H9 (cell line): ENCODE data around the gene MAPK4. TPM values are rescaled to one million over a fixed set of nuclear protein-coding genes. Genes with fewer than 3 reads are reported as not detected.

ENCODE experiments used
- DNase-seq: peaks from one replicate; pipeline ENCODE4 v3.0.0-alpha.2; 2017
- H2AFZ ChIP-seq: one replicate; pipeline ENCODE4 v1.6.1; 2013; ENCODE audit warnings: mild to moderate bottlenecking, low read length, control low read depth, moderate library complexity
- H2AK5ac ChIP-seq: 2 replicates; pipeline ENCODE4 v1.6.1; 2013; ENCODE audit warnings: low read length, control low read depth, mixed read lengths; ENCODE audit not compliant: insufficient read length
- H2BK120ac ChIP-seq: one replicate; pipeline ENCODE4 v1.6.1; 2013; ENCODE audit warnings: low read depth, mild to moderate bottlenecking, low read length, control low read depth, inconsistent platforms; ENCODE audit not compliant: poor library complexity, severe bottlenecking
- H2BK12ac ChIP-seq: 2 replicates; pipeline ENCODE4 v1.6.1; 2013; ENCODE audit warnings: low read length, control low read depth, mixed read lengths, low read depth; ENCODE audit not compliant: insufficient read length
- H2BK15ac ChIP-seq: 2 replicates; pipeline ENCODE4 v1.6.1; 2013; ENCODE audit warnings: low read depth, low read length, control low read depth
- H2BK20ac ChIP-seq: one replicate; pipeline ENCODE4 v1.6.1; 2013; ENCODE audit warnings: low read depth, mild to moderate bottlenecking, low read length, control low read depth, inconsistent platforms; ENCODE audit not compliant: poor library complexity, severe bottlenecking
- H2BK5ac ChIP-seq: 2 replicates; pipeline ENCODE4 v1.6.1; 2013; ENCODE audit warnings: low read length, control low read depth, mixed read lengths; ENCODE audit not compliant: insufficient read length
- H3K14ac ChIP-seq: 2 replicates; pipeline ENCODE4 v1.6.1; 2013; ENCODE audit warnings: low read length, control low read depth; ENCODE audit not compliant: insufficient read depth
- H3K18ac ChIP-seq: 2 replicates; pipeline ENCODE4 v1.6.1; 2013; ENCODE audit warnings: low read depth, mild to moderate bottlenecking, mixed read lengths, low read length, control low read depth; ENCODE audit not compliant: insufficient read length
- H3K23ac ChIP-seq: 2 replicates; pipeline ENCODE4 v1.6.1; 2013; ENCODE audit warnings: low read length, control low read depth, mixed read lengths, low read depth; ENCODE audit not compliant: insufficient read length
- H3K23me2 ChIP-seq: 2 replicates; pipeline ENCODE4 v1.6.1; 2013; ENCODE audit warnings: low read depth, mild to moderate bottlenecking, mixed read lengths, low read length, control low read depth; ENCODE audit not compliant: insufficient read length, poor library complexity, severe bottlenecking
- H3K27ac ChIP-seq: 2 replicates; pipeline ENCODE4 v1.5.1; 2013; ENCODE audit warnings: low read length, control low read depth, mixed read lengths, low read depth; ENCODE audit not compliant: insufficient read length
- H3K27me3 ChIP-seq: 2 replicates; pipeline ENCODE4 v1.6.1; 2013; ENCODE audit warnings: low read length, control low read depth, inconsistent platforms; ENCODE audit not compliant: insufficient read depth
- H3K4ac ChIP-seq: 2 replicates; pipeline ENCODE4 v1.6.1; 2013; ENCODE audit warnings: low read depth, mild to moderate bottlenecking, control low read depth, inconsistent platforms, low read length, moderate library complexity
- H3K4me1 ChIP-seq: 2 replicates; pipeline ENCODE4 v1.6.1; 2013; ENCODE audit warnings: low read length, control low read depth, inconsistent platforms; ENCODE audit not compliant: insufficient read depth
- H3K4me2 ChIP-seq: 2 replicates; pipeline ENCODE4 v1.6.1; 2013; ENCODE audit warnings: low read length, control low read depth, mixed read lengths; ENCODE audit not compliant: insufficient read length, insufficient read depth
- H3K56ac ChIP-seq: 2 replicates; pipeline ENCODE4 v1.6.1; 2013; ENCODE audit warnings: low read depth, mild to moderate bottlenecking, mixed read lengths, low read length, control low read depth; ENCODE audit not compliant: insufficient read length
- H3K79me1 ChIP-seq: 2 replicates; pipeline ENCODE4 v1.6.1; 2013; ENCODE audit warnings: low read depth, mild to moderate bottlenecking, moderate library complexity, low read length, control low read depth, inconsistent platforms; ENCODE audit not compliant: insufficient read depth, poor library complexity, severe bottlenecking
- H3K79me2 ChIP-seq: 2 replicates; pipeline ENCODE4 v1.6.1; 2013; ENCODE audit warnings: low read length, control low read depth, inconsistent platforms; ENCODE audit not compliant: insufficient read depth
- H3K9ac ChIP-seq: 2 replicates; pipeline ENCODE4 v1.6.1; 2013; ENCODE audit warnings: low read length, control low read depth, mixed read lengths; ENCODE audit not compliant: insufficient read length; ENCODE audit errors: extremely low read depth
- H3K9me3 ChIP-seq: one replicate; pipeline ENCODE4 v1.6.1; 2013; ENCODE audit warnings: low read depth, low read length, inconsistent platforms; ENCODE audit not compliant: control insufficient read depth
- H3T11ph ChIP-seq: one replicate; pipeline ENCODE4 v1.6.1; 2013; ENCODE audit warnings: mild to moderate bottlenecking, low read length, control low read depth, inconsistent platforms
- H4K20me1 ChIP-seq: one replicate; pipeline ENCODE4 v1.6.1; 2013; ENCODE audit not compliant: control insufficient read depth, insufficient read length, insufficient read depth
- H4K5ac ChIP-seq: 2 replicates; pipeline ENCODE4 v1.6.1; 2013; ENCODE audit warnings: low read depth, mild to moderate bottlenecking, mixed read lengths, low read length, control low read depth; ENCODE audit not compliant: insufficient read length
- H4K8ac ChIP-seq: replicated peaks from 2 replicates; pipeline ENCODE4 v1.6.1; 2013; ENCODE audit warnings: low read length, control low read depth, mixed read lengths, low read depth; ENCODE audit not compliant: insufficient read length
- H4K91ac ChIP-seq: 2 replicates; pipeline ENCODE4 v1.6.1; 2013; ENCODE audit warnings: low read depth, mild to moderate bottlenecking, moderate library complexity, mixed read lengths, low read length, control low read depth; ENCODE audit not compliant: insufficient read length
- H3K27ac Mint-ChIP-seq, 3 experiments: 2 replicates in 2 of 3; 3 replicates in 1 of 3; pipeline ENCODE4 v1.8.0; 2020 to 2021; ENCODE audit warnings: mixed read lengths in 3 of 3, mild to moderate bottlenecking in 1 of 3, moderate library complexity in 1 of 3
- H3K27me3 Mint-ChIP-seq: 2 replicates; pipeline ENCODE4 v1.8.0; 2021; ENCODE audit warnings: low read depth, mild to moderate bottlenecking, moderate library complexity, mixed read lengths
- H3K36me3 Mint-ChIP-seq, 3 experiments: 2 replicates in 2 of 3; 3 replicates in 1 of 3; pipeline ENCODE4 v1.8.0; 2020 to 2021; ENCODE audit warnings: low read depth in 3 of 3, mixed read lengths in 3 of 3; ENCODE audit not compliant: insufficient read depth in 1 of 3
- H3K4me1 Mint-ChIP-seq, 2 experiments: 2 replicates each; pipeline ENCODE4 v1.8.0; 2020; ENCODE audit warnings: mixed read lengths in 2 of 2
- H3K4me3 Mint-ChIP-seq, 2 experiments: 2 replicates in 1 of 2; 3 replicates in 1 of 2; pipeline ENCODE4 v1.8.0; 2020 to 2021; ENCODE audit warnings: mild to moderate bottlenecking in 2 of 2, mixed read lengths in 2 of 2, moderate library complexity in 1 of 2
- H3K9me3 Mint-ChIP-seq, 2 experiments: 2 replicates in 1 of 2; 3 replicates in 1 of 2; pipeline ENCODE4 v1.8.0; 2020; ENCODE audit warnings: mild to moderate bottlenecking in 2 of 2, mixed read lengths in 2 of 2, moderate library complexity in 1 of 2
- CTCF ChIP-seq: fragments of 200-600 bp; sonication (generic); conservative IDR thresholded peaks from 3 replicates; pipeline ENCODE4 v1.8.0; 2021; ENCODE audit warnings: antibody characterized with exemption, mild to moderate bottlenecking
- WGBS: extraction: QIAGEN DNeasy Blood & Tissue Kit; methylation state at CpG from one replicate; pipeline ENCODE4 v1.1.7; 2013; ENCODE audit warnings: missing lambda C conversion rate, low lambda C conversion rate, mixed read lengths; ENCODE audit not compliant: insufficient read length; ENCODE audit errors: extremely low coverage; 5-methylcytosine and 5-hydroxymethylcytosine counted together
- total RNA-seq: library from RNA; stranded (reverse); gene quantifications from 2 replicates; pipeline ENCODE4 v1.2.1, GENCODE V29; 2021

MAPK4 gene
- total RNA-seq, 1 experiment from 2014 or later = 1.6 TPM

- no peaks in the 10 kb centered on the region for H3K27me3 ChIP-seq
Observed at GRCh38 chr18:50751947-50752346, 192.1 kb downstream of the MAPK4 start.

More at GRCh38 chr18:50751947-50752346, 192.1 kb downstream of the MAPK4 start:
- no peak overlapping the region for H3K27ac ChIP-seq
- H2AK5ac ChIP-seq = no peak overlapping the region
- peaks cover 5 to 12% (median 5%) of the 10 kb centered on the region in 3 experiments; a peak in 4 of 7 replicates for H3K36me3 Mint-ChIP-seq
- no peak overlapping the region for H3K23ac ChIP-seq
- H3K4me2 ChIP-seq = no peak overlapping the region
- H3K79me1 ChIP-seq = no peaks in the 10 kb centered on the region
- H3K27ac Mint-ChIP-seq = no peak overlapping the region
- H4K91ac ChIP-seq = no peak overlapping the region
- H3K14ac ChIP-seq = no peak overlapping the region
- H2BK15ac ChIP-seq = no peak overlapping the region
- no peak overlapping the region for H4K5ac ChIP-seq
- H3K4me1 ChIP-seq = peaks cover 8% of the 10 kb centered on the region; the same call in 1 of the 2 replicates
- H4K20me1 ChIP-seq = no peaks in the 10 kb centered on the region
- H3K9me3 Mint-ChIP-seq = peaks cover 5 to 8% of the 10 kb centered on the region in 2 experiments
- WGBS = no CpG with 5 or more reads among the region's 1 CpG
- H2AFZ ChIP-seq = no peak overlapping the region
- peaks cover 36 to 38% of the 10 kb centered on the region in 2 experiments for H3K4me1 Mint-ChIP-seq
- H3K23me2 ChIP-seq = no peaks in the 10 kb centered on the region
- no peaks in the 10 kb centered on the region for H3K9me3 ChIP-seq
- H3K4me3 Mint-ChIP-seq = no peak overlapping the region
- no peak overlapping the region for H2BK120ac ChIP-seq
- TF ChIP-seq CTCF = no peak
- H3T11ph ChIP-seq = no peak overlapping the region
- no peak overlapping the region for H2BK5ac ChIP-seq
- no peak overlapping the region for H3K9ac ChIP-seq
- no peak overlapping the region for H2BK20ac ChIP-seq
- H3K79me2 ChIP-seq = no peaks in the 10 kb centered on the region
- DNase-seq = no peak
- H2BK12ac ChIP-seq = no peak overlapping the region
- no peak overlapping the region for H4K8ac ChIP-seq
- no peak overlapping the region for H3K56ac ChIP-seq
- peaks cover 13% of the 10 kb centered on the region for H3K27me3 Mint-ChIP-seq
- no peak overlapping the region for H3K18ac ChIP-seq
- no peak overlapping the region for H3K4ac ChIP-seq
